ENCODE data around the gene GLUD1. TPM values are rescaled to one million over a fixed set of nuclear protein-coding genes. Genes with fewer than 3 reads are reported as not detected.
"Not testable (repeated sequence)": the region's sequence is repeated elsewhere in the genome, so short reads cannot be mapped to it uniquely, and the experiment has no call there.

The GLUD1 gene
- total RNA-seq, 1 experiment from 2014 or later, result 105 TPM

DNA sequence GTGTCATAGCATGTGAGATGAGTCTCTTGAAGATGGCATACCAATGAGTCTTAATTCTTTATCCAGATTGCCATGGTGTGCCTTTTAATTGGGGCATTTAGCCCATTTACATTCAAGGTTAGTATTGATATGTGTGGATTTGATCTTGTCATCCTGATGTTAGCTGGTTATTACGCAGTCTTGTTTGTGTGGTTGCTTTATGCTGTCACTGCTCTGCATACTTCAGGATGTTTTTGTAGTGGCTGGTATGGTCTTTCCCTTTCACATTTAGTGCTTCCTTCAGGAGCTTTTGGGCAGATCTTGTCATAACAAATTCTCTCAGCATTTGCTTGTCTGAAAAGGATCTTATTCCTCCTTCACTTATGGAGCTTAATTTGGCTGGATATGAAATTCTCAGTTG, 58.0 kb downstream of the GLUD1 start:
- BruUV-seq (replicated peaks), result no TSS peak
- intact Hi-C loops (cut with micrococcal nuclease; ENCODE audit: unreplicated experiment), result no loop called here
- Histone ChIP-seq H3K27me3 (ENCODE audit: insufficient read depth, low read depth) (no peaks in the 10 kb centered on the region), H3K4me2 (no peak overlapping the region), H3K9me2 (ENCODE audit: insufficient read depth) (no peaks in the 10 kb centered on the region), H3K79me2 (ENCODE audit: low read depth) (no peaks in the 10 kb centered on the region), H3K9me3 (ENCODE audit: insufficient read depth, low read depth) (no peaks in the 10 kb centered on the region), H4K20me1 (ENCODE audit: insufficient read depth) (no peaks in the 10 kb centered on the region), H3K4me1 (replicated peaks; ENCODE audit: insufficient read depth) (no peaks in the 10 kb centered on the region), H2AFZ (no peak overlapping the region), H3K4me3 (no peak overlapping the region), H3K27ac (no peak overlapping the region), H3K36me3 (ENCODE audit: low read depth) (no peaks in the 10 kb centered on the region), H3F3A (ENCODE audit: insufficient read depth, low read depth) (no peaks in the 10 kb centered on the region)
- DNase-seq, result no peak
- TF ChIP-seq CTCF (conservative IDR thresholded peaks at IDR 0.05) (no peak), EZH2 (IDR thresholded peaks at IDR 0.05; ENCODE audit: low read depth) (no peak)
- CTCF ChIA-PET, result interaction anchor here (0.6 kb wide), 1 partner anchor 553 kb away, joined by 3 read pairs; no protein-coding TSS in a partner anchor
- POLR2A ChIA-PET (ENCODE audit: unreplicated experiment), result no interaction called here

DNA sequence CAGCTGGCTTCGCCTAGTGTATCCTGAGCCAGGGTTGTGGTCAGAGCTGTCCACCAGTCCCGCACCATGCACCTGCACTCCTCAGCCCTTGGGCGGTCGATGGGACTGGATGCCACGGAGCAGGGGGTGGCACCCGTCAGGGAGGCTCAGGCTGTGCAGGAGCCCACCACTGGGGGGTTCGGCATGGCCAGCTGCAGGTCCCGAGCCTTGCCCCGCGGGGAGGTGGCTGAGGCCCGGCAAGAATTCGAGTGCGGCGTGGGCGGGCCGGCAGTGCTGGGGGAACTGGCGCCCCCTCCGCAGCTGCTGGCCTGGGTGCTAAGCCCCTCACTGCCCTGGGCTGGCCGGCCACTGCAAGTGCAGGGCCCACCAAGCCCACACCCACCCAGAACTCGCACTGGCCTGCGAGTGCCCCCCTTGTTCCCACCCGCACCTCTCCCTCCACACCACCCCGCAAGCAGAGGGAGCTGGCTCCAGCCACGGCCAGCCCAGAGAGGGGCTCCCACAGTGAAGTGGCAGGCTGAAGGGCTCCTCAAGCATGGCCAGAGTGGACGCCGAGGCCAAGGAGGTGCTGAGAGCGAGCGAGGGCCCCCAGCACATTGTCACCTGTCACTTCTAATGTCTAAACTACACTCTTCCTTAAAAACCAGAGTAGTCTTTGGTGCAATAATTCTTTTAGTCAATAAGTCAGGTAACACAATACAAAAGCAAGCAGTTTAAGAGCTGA, 63.6 kb downstream of the GLUD1 start:
- Histone ChIP-seq H4K20me1 (ENCODE audit: insufficient read depth) (no peaks in the 10 kb centered on the region), H3F3A (ENCODE audit: insufficient read depth, low read depth) (no peaks in the 10 kb centered on the region), H3K36me3 (ENCODE audit: low read depth) (no peaks in the 10 kb centered on the region), H3K79me2 (ENCODE audit: low read depth) (no peaks in the 10 kb centered on the region), H3K4me3 (no peak overlapping the region), H3K27ac (no peak overlapping the region), H3K9me3 (ENCODE audit: insufficient read depth, low read depth) (no peaks in the 10 kb centered on the region), H3K4me1 (replicated peaks; ENCODE audit: insufficient read depth) (no peaks in the 10 kb centered on the region), H3K27me3 (ENCODE audit: insufficient read depth, low read depth) (no peaks in the 10 kb centered on the region), H2AFZ (no peak overlapping the region), H3K4me2 (no peak overlapping the region), H3K9me2 (ENCODE audit: insufficient read depth) (no peaks in the 10 kb centered on the region)
- DNase-seq, result no peak
- CTCF ChIA-PET, result interaction anchor here (0.6 kb wide), 1 partner anchor 9 kb away, joined by 4 read pairs; no protein-coding TSS in a partner anchor
- intact Hi-C loops (cut with micrococcal nuclease; ENCODE audit: unreplicated experiment), result no loop called here
- POLR2A ChIA-PET (ENCODE audit: unreplicated experiment), result no interaction called here
- BruUV-seq (replicated peaks), result no TSS peak
- TF ChIP-seq EZH2 (IDR thresholded peaks at IDR 0.05; ENCODE audit: low read depth) (no peak), CTCF (conservative IDR thresholded peaks at IDR 0.05) (no peak)

DNA sequence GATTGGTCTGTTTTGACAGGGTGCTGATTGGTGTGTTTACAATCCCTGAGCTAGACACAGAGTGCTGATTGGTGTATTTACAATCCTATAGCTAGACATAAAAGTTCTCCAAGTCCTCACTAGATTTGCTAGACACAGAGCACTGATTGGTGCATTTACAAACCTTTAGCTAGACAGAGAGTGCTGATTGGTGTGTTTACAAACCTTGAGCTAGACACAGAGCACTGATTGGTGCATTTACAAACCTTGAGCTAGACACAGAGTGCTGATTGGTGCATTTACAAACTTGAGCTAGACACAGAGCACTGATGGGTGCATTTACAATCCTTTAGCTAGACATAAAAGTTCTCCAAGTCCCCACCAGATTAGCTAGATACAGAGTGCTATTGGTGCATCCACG, 64.2 kb downstream of the GLUD1 start:
- H3K9me2 ChIP-seq (ENCODE audit: insufficient read depth); H3K36me3 ChIP-seq (ENCODE audit: low read depth); H3K9me3 ChIP-seq (ENCODE audit: insufficient read depth, low read depth); POLR2A ChIA-PET (ENCODE audit: unreplicated experiment); H4K20me1 ChIP-seq (ENCODE audit: insufficient read depth); BruUV-seq (replicated peaks); H3K27me3 ChIP-seq (ENCODE audit: insufficient read depth, low read depth); H3F3A ChIP-seq (ENCODE audit: insufficient read depth, low read depth); intact Hi-C loops (cut with micrococcal nuclease; ENCODE audit: unreplicated experiment); H3K79me2 ChIP-seq (ENCODE audit: low read depth); H3K4me1 ChIP-seq (replicated peaks; ENCODE audit: insufficient read depth); H3K27ac ChIP-seq; H3K4me2 ChIP-seq; H2AFZ ChIP-seq; H3K4me3 ChIP-seq; DNase-seq: not testable (repeated sequence)
- CTCF ChIA-PET, result interaction anchor here (0.6 kb wide), 1 partner anchor 10 kb away, joined by 4 read pairs; no protein-coding TSS in a partner anchor

DNA sequence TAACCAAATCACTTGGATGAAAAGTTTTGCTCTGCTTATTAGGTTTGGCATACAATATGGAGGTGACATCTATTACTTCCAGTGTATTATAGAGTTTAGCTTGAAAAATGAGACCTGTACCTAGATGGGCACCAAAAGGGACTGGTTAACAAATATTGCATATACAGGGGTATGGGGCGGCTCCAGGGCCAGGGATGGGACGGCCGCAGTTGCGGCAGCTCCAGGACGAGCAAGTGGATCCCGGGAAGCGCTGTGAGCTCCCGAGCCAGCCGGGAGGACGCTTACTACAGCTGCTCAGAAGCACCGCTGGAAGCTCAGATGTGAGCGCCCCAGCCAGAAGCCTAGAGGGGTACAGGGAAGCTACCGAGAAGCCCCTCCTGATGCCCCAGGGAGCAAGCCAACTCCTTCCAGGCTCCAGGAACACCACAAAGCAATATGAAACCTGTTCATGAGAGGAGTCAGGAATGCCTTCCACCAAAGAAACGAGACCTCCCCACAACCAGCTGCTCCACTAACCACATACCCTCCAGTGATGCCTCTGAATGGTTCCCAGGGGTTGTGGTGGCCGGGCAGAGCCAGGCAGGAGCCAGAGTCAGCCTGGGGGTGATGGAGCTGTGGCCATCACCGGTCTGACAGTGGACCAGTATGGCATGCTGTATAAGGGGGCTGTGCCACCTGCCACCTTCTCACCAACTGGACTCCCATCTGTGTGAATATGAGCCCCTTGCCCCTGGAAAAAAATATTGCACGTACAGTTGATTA, 67.7 kb downstream of the GLUD1 start:
- BruUV-seq (replicated peaks); CTCF ChIA-PET; DNase-seq: not testable (repeated sequence)

DNA sequence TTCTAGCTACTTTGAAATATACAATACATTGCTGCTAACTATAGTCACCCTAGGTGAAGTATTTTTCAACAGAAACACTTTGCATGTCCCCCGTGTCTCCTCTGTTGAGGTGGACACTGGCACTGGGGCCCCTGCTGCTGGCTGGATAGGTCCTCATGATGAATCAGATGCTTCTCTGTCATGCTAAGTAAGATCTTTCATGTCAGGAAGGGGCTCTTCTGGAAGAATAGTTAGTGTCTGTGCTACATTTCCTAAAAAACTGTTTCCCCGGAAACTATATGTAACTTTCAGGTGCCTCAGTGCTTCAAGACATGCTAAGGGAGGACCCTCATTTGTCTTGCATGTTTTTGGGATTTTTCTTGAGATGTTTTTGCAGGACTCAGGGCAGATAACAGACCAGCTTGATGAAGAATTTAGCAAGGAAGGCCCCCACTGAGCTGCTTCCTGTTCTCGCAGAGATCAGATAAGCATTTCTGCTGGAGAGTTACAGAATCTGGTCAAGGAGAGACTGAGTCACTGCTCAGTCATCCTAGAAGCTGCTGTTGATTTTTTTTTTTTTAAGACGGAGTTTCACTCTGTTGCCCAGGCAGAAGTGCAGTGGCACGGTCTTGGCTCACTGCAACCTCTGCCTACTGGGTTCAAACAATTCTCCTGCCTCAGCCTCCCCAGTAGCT, 69.2 kb downstream of the GLUD1 start:
- H3K9me2 ChIP-seq (ENCODE audit: insufficient read depth); H3F3A ChIP-seq (ENCODE audit: insufficient read depth, low read depth); POLR2A ChIA-PET (ENCODE audit: unreplicated experiment); H3K4me3 ChIP-seq; H3K36me3 ChIP-seq (ENCODE audit: low read depth); intact Hi-C loops (cut with micrococcal nuclease; ENCODE audit: unreplicated experiment); H4K20me1 ChIP-seq (ENCODE audit: insufficient read depth); H3K79me2 ChIP-seq (ENCODE audit: low read depth); H3K4me1 ChIP-seq (replicated peaks; ENCODE audit: insufficient read depth); H2AFZ ChIP-seq; H3K9me3 ChIP-seq (ENCODE audit: insufficient read depth, low read depth); H3K27me3 ChIP-seq (ENCODE audit: insufficient read depth, low read depth); BruUV-seq (replicated peaks); CTCF ChIA-PET: not testable (repeated sequence)
- peak; percentile 30 to 81 for DNase-seq
- Histone ChIP-seq H3K4me2 (peak overlapping the region; percentile 42), H3K27ac (peak overlapping the region; percentile 68)

More for the DNA sequence above, 67.7 kb downstream of the GLUD1 start:
- H3K9me3 ChIP-seq (ENCODE audit: insufficient read depth, low read depth); H2AFZ ChIP-seq; H4K20me1 ChIP-seq (ENCODE audit: insufficient read depth); H3K4me3 ChIP-seq; H3K4me2 ChIP-seq; intact Hi-C loops (cut with micrococcal nuclease; ENCODE audit: unreplicated experiment); H3K4me1 ChIP-seq (replicated peaks; ENCODE audit: insufficient read depth); H3K27ac ChIP-seq; POLR2A ChIA-PET (ENCODE audit: unreplicated experiment); H3K36me3 ChIP-seq (ENCODE audit: low read depth); H3K27me3 ChIP-seq (ENCODE audit: insufficient read depth, low read depth); H3K9me2 ChIP-seq (ENCODE audit: insufficient read depth); H3F3A ChIP-seq (ENCODE audit: insufficient read depth, low read depth); H3K79me2 ChIP-seq (ENCODE audit: low read depth): not testable (repeated sequence)

Data from PC-9 (cell line).